GM18507 (cell line): ENCODE measurements around the gene MAOA.
"Not testable (repeated sequence)": the region's sequence is repeated elsewhere in the genome, so short reads cannot be mapped to it uniquely, and the experiment has no call there.

Source experiments
- DNase-seq: peaks from one replicate; pipeline ENCODE4 v3.0.0; 2011; ENCODE audit warnings: low read depth; ENCODE audit not compliant: insufficient read length; ENCODE audit errors: extremely low spot score
- FAIRE-seq: peaks from 2 replicates; lab custom pipeline; 2011; peaks lifted over from hg19 to GRCh38; lab: Jason Lieb, UNC

Gene MAOA

GRCh38 chrX:43657671-43658070, 1.6 kb downstream of the MAOA start:
- DNase-seq (no peak), FAIRE-seq (no peak)

- DNase-seq (no peak), FAIRE-seq (no peak)
Measured at GRCh38 chrX:43661521-43662240, 5.6 kb downstream of the MAOA start.

GRCh38 chrX:43663173-43663572, 7.1 kb downstream of the MAOA start:
- DNase-seq (no peak), FAIRE-seq (no peak)

- no peak for FAIRE-seq
- no peak for DNase-seq
Measured at GRCh38 chrX:43664258-43664657, 8.2 kb downstream of the MAOA start.

GRCh38 chrX:43664708-43665107, 8.6 kb downstream of the MAOA start:
- DNase-seq (no peak), FAIRE-seq (no peak)

GRCh38 chrX:43666311-43666912, 10.3 kb downstream of the MAOA start:
- FAIRE-seq: no peak
- no peak for DNase-seq

GRCh38 chrX:43675965-43676628, 20.0 kb downstream of the MAOA start:
- not testable (repeated sequence) for DNase-seq, FAIRE-seq

GRCh38 chrX:43676971-43677572, 21.0 kb downstream of the MAOA start:
- DNase-seq (no peak), FAIRE-seq (no peak)

- FAIRE-seq (no peak), DNase-seq (no peak)
Measured at GRCh38 chrX:43677993-43678392, 21.9 kb downstream of the MAOA start.

GRCh38 chrX:43679058-43679457, 23.0 kb downstream of the MAOA start:
- DNase-seq: no peak
- no peak for FAIRE-seq

- no peak for FAIRE-seq
Measured at GRCh38 chrX:43679778-43680177, 23.7 kb downstream of the MAOA start.

GRCh38 chrX:43682726-43683125, 26.6 kb downstream of the MAOA start:
- no peak for DNase-seq
- FAIRE-seq: no peak

More at GRCh38 chrX:43679778-43680177, 23.7 kb downstream of the MAOA start:
- no peak for DNase-seq

- FAIRE-seq (no peak), DNase-seq (no peak)
Measured at GRCh38 chrX:43685221-43685620, 29.1 kb downstream of the MAOA start.

GRCh38 chrX:43688586-43688985, 32.5 kb downstream of the MAOA start:
- DNase-seq: no peak
- no peak for FAIRE-seq

- FAIRE-seq (no peak), DNase-seq (no peak)
Measured at GRCh38 chrX:43693602-43694406, 37.7 kb downstream of the MAOA start.

- no peak for DNase-seq
- no peak for FAIRE-seq
Measured at GRCh38 chrX:43699475-43699874, 43.4 kb downstream of the MAOA start.

GRCh38 chrX:43702079-43702524, 46.0 kb downstream of the MAOA start:
- DNase-seq (no peak), FAIRE-seq (no peak)

GRCh38 chrX:43702660-43703059, 46.6 kb downstream of the MAOA start:
- DNase-seq (no peak), FAIRE-seq (no peak)

- FAIRE-seq (no peak), DNase-seq (no peak)
Measured at GRCh38 chrX:43703211-43703791, 47.2 kb downstream of the MAOA start.
